PC-3 (cell line): ENCODE results near the gene ADM2. TPM values are rescaled to one million over a fixed set of nuclear protein-coding genes. Genes with fewer than 3 reads are reported as not detected.

Experiments used
- ATAC-seq: fragments of 200-7000 bp; cut with Tn5 transposase; 2 replicates; pipeline ENCODE4 v1.9.1; 2020; ENCODE audit warnings: mild to moderate bottlenecking, moderate library complexity
- BruUV-seq: library from RNA; stranded (reverse); fragments of 400-500 nt; replicated peaks from 2 replicates; lab custom pipeline; 2021; lab: Mats Ljungman, UMichigan
- CTCF ChIA-PET: fragments of 300-600 bp; sonication (Branson Sonifier 250); formaldehyde crosslinking; loops from one replicate; lab custom pipeline; 2022; ENCODE audit warnings: antibody characterized with exemption; lab: Charles Lee
- POLR2A ChIA-PET: fragments of 300-600 bp; sonication (Branson Sonifier 250); formaldehyde crosslinking; loops from one replicate; lab custom pipeline; 2022; ENCODE audit warnings: antibody characterized with exemption; ENCODE audit not compliant: unreplicated experiment; lab: Charles Lee
- DNase-seq: peaks from one replicate; pipeline ENCODE4 v3.0.0-alpha.2; 2015
- H2AFZ ChIP-seq: fragments of 300-600 bp; sonication (generic); 2 replicates; pipeline ENCODE4 v1.6.0; 2016; ENCODE audit warnings: antibody characterized with exemption, low read length
- H3F3A ChIP-seq: fragments of 300-600 bp; sonication (generic); one replicate; pipeline ENCODE4 v1.6.0; 2017; ENCODE audit warnings: antibody characterized with exemption, low read length, control low read depth, mild to moderate bottlenecking; ENCODE audit not compliant: unreplicated experiment
- H3K27ac ChIP-seq: fragments of 300-600 bp; sonication (generic); 2 replicates; pipeline ENCODE4 v1.5.1; 2016; ENCODE audit warnings: mild to moderate bottlenecking, low read length
- H3K27me3 ChIP-seq: fragments of 300-600 bp; sonication (generic); 2 replicates; pipeline ENCODE4 v1.6.1; 2016; ENCODE audit warnings: low read length, mixed read lengths
- H3K36me3 ChIP-seq: fragments of 300-600 bp; sonication (generic); 2 replicates; pipeline ENCODE4 v1.6.1; 2016; ENCODE audit warnings: low read depth, mixed run types, low read length, mixed read lengths
- H3K4me1 ChIP-seq: fragments of 300-600 bp; sonication (generic); 2 replicates; pipeline ENCODE4 v1.5.1; 2016; ENCODE audit warnings: low read length; ENCODE audit not compliant: insufficient read depth
- H3K4me2 ChIP-seq: fragments of 300-600 bp; sonication (generic); 2 replicates; pipeline ENCODE4 v1.6.0; 2016; ENCODE audit warnings: low read length
- H3K4me3 ChIP-seq: fragments of 300-600 bp; sonication (generic); 2 replicates; pipeline ENCODE4 v1.5.1; 2016; ENCODE audit warnings: mild to moderate bottlenecking, low read length, mixed read lengths
- H3K79me2 ChIP-seq: fragments of 300-600 bp; sonication (generic); 2 replicates; pipeline ENCODE4 v1.6.1; 2017; ENCODE audit warnings: low read length, mixed read lengths
- H3K9ac ChIP-seq: fragments of 300-600 bp; sonication (generic); 2 replicates; pipeline ENCODE4 v1.6.0; 2016; ENCODE audit warnings: mild to moderate bottlenecking, low read length
- H3K9me2 ChIP-seq: fragments of 300-600 bp; sonication (generic); replicated peaks from 2 replicates; pipeline ENCODE4 v1.6.1; 2016; ENCODE audit warnings: mixed run types, low read length, mixed read lengths
- H3K9me3 ChIP-seq: fragments of 300-600 bp; sonication (generic); 2 replicates; pipeline ENCODE4 v1.6.1; 2016; ENCODE audit warnings: low read length, mixed read lengths
- H4K20me1 ChIP-seq: fragments of 300-600 bp; sonication (generic); 2 replicates; pipeline ENCODE4 v1.6.1; 2016; ENCODE audit warnings: low read length, mixed read lengths
- EZH2 ChIP-seq: fragments of 300-600 bp; sonication (generic); IDR thresholded peaks from one replicate; pipeline ENCODE4 v1.6.1; 2017; ENCODE audit warnings: antibody characterized with exemption, mild to moderate bottlenecking, low read length; ENCODE audit not compliant: unreplicated experiment
- EZH2phosphoT487 ChIP-seq: fragments of 300-600 bp; sonication (generic); IDR thresholded peaks from 2 replicates; pipeline ENCODE4 v1.6.1; 2018; ENCODE audit warnings: mild to moderate bottlenecking, antibody characterized with exemption, low read length, borderline replicate concordance
- intact Hi-C: fragments of 100-400 bp; cut with micrococcal nuclease; formaldehyde crosslinking; loops from 2 replicates; pipeline ENCODE4 v1.9.0; 2023
- total RNA-seq: library from RNA; depleted of rRNA; stranded (reverse); fragments of >200 nt; gene quantifications from 2 replicates; pipeline ENCODE4 v1.2.3, GENCODE V29; 2014
- TF ChIP-seq, protein P1 (sequence below): fragments of 300-600 bp; sonication (generic); conservative IDR thresholded peaks from 2 replicates; pipeline ENCODE4 v1.5.1; 2017; ENCODE audit warnings: antibody characterized with exemption, low read depth, mild to moderate bottlenecking, low read length

ADM2 gene
- total RNA-seq, 1 experiment from 2014 or later: 1.8 TPM

DNA sequence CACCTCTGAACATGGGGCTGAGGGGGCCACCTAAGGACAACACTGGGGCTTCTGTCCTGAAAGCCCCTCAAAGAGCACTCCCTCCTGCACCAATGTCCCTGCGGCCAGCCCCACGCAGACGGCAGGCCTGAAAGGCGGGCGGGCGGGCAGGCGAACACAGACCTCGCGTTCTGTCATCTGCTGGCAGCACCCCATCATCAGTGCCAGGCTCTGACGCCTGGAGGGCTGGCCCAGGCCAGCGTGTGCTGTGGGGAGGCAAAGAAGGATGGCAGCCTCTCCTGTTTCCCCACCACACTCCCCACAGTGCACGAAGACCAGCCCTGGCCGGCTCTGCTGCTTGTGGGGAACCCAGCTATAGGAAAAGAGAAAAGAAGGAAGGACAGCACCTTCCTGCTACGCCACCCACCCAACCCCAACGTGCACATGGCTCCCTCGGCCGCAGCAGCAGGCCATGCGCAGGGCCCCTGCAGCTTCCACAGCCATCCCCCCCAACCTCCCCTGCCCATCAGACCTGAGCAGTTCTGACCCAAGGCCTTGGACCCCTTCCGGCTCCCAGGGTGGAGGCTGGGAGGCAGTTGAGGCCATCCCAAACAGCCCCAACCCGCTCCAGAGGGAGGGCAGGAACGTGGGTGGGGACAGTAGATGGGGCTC lies 10.0 kb upstream of the ADM2 start:
- BruUV-seq: no TSS peak
- Histone ChIP-seq H2AFZ (no peak overlapping the region), H3K9me2 (no peaks in the 10 kb centered on the region), H3K36me3 (no peaks in the 10 kb centered on the region; the same call in none of the 2 replicates), H4K20me1 (peaks cover 48% of the 10 kb centered on the region), H3K4me2 (no peak overlapping the region), H3K79me2 (peaks cover 58% of the 10 kb centered on the region), H3K4me1 (peaks cover 32% of the 10 kb centered on the region), H3F3A (no peaks in the 10 kb centered on the region), H3K27me3 (no peaks in the 10 kb centered on the region), H3K9ac (no peak overlapping the region), H3K4me3 (no peak overlapping the region), H3K27ac (no peak overlapping the region), H3K9me3 (no peaks in the 10 kb centered on the region)
- ChIA-PET CTCF (interaction anchor here (0.6 kb wide), 1 partner anchor 54 kb away, joined by 3 read pairs; the partner anchor contains the start of gene SCO2), POLR2A (no interaction called here)
- intact Hi-C loops: no loop called here
- ATAC-seq (no peak), DNase-seq (no peak)
- TF ChIP-seq EZH2: no peak
- no peak for TF ChIP-seq EZH2phosphoT487
- TF ChIP-seq, protein P1, sequence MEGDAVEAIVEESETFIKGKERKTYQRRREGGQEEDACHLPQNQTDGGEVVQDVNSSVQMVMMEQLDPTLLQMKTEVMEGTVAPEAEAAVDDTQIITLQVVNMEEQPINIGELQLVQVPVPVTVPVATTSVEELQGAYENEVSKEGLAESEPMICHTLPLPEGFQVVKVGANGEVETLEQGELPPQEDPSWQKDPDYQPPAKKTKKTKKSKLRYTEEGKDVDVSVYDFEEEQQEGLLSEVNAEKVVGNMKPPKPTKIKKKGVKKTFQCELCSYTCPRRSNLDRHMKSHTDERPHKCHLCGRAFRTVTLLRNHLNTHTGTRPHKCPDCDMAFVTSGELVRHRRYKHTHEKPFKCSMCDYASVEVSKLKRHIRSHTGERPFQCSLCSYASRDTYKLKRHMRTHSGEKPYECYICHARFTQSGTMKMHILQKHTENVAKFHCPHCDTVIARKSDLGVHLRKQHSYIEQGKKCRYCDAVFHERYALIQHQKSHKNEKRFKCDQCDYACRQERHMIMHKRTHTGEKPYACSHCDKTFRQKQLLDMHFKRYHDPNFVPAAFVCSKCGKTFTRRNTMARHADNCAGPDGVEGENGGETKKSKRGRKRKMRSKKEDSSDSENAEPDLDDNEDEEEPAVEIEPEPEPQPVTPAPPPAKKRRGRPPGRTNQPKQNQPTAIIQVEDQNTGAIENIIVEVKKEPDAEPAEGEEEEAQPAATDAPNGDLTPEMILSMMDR: no peak

DNA sequence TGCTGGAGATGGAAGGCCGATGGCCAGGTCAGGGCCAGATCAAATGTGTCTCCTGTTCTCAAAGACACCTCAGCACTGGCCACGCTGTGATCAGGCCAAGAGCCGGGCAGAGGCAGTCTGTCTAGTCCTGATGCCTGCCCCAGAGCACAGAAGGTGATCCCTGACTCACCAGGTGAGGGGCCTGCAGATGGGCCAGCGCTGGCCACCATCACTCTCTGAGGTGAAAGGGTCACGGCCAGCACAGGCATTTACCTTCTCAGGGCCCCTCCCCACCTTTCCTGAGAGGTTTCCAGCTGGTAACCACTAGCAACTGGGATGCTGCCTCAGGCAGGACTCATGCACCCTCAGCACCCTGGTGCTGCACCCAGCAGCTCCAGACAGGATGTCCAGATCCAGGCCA lies 9.4 kb upstream of the ADM2 start:
- H3K4me1 ChIP-seq: peaks cover 32% of the 10 kb centered on the region
- TF ChIP-seq EZH2phosphoT487 (no peak), EZH2 (no peak)
- TF ChIP-seq, protein P1: no peak
- ChIA-PET CTCF (no interaction called here), POLR2A (no interaction called here)
- no peak overlapping the region for H3K4me2 ChIP-seq
- peaks cover 48% of the 10 kb centered on the region for H4K20me1 ChIP-seq
- peaks cover 58% of the 10 kb centered on the region for H3K79me2 ChIP-seq
- intact Hi-C loops: no loop called here
- H3K4me3 ChIP-seq: no peak overlapping the region
- H3K9me3 ChIP-seq: no peaks in the 10 kb centered on the region
- H3K27ac ChIP-seq: no peak overlapping the region
- no peak for ATAC-seq
- no peak overlapping the region for H2AFZ ChIP-seq
- no peaks in the 10 kb centered on the region; the same call in none of the 2 replicates for H3K36me3 ChIP-seq
- H3K9ac ChIP-seq: no peak overlapping the region
- no peaks in the 10 kb centered on the region for H3K27me3 ChIP-seq
- H3F3A ChIP-seq: no peaks in the 10 kb centered on the region
- no TSS peak for BruUV-seq
- DNase-seq: no peak
- no peaks in the 10 kb centered on the region for H3K9me2 ChIP-seq

DNA sequence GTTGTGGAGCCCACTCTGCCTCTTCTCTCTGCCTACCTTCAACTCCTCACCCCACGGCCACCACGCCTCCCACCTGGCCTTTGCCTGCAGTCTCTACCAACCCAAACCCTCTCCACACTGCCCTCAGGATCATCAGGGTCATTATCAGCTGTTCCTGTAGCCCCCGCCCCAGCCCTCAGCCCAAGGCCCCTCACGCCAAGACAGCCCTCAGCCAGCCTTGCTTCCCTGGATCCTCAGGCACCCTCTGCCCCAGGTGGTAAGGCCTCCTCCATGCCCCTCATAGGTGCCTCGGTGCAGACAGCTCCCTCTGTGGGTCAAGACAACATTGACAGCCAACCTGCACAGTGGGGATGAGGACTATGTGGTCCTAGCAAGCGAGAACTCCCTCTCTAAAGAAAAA lies 8.3 kb upstream of the ADM2 start:
- H3K79me2 ChIP-seq: peaks cover 58% of the 10 kb centered on the region
- no peak for ATAC-seq
- H3K27ac ChIP-seq: no peak overlapping the region
- DNase-seq: peak; percentile 36
- H3K4me3 ChIP-seq: peak overlapping the region; percentile 84
- ChIA-PET CTCF (interaction anchor here (1.0 kb wide), 1 partner anchor 35 kb away, joined by 5 read pairs; the partner anchor contains the start of genes LMF2 and NCAPH2), POLR2A (interaction anchor here (0.6 kb wide), 1 partner anchor 127 kb away, joined by 3 read pairs; no protein-coding TSS in a partner anchor)
- H4K20me1 ChIP-seq: peaks cover 48% of the 10 kb centered on the region
- intact Hi-C loops: no loop called here
- H3K36me3 ChIP-seq: no peaks in the 10 kb centered on the region; the same call in 1 of the 2 replicates
- peak overlapping the region; percentile 96 for H3K4me2 ChIP-seq
- H3K4me1 ChIP-seq: peaks cover 32% of the 10 kb centered on the region
- H3K27me3 ChIP-seq: no peaks in the 10 kb centered on the region
- no peak for TF ChIP-seq EZH2phosphoT487
- TF ChIP-seq, protein P1: peak; percentile 55; the same call in 1 of the 2 replicates
- H3K9me3 ChIP-seq: no peaks in the 10 kb centered on the region
- no peaks in the 10 kb centered on the region for H3F3A ChIP-seq
- BruUV-seq: no TSS peak
- no peaks in the 10 kb centered on the region for H3K9me2 ChIP-seq
- no peak overlapping the region for H2AFZ ChIP-seq
- no peak overlapping the region for H3K9ac ChIP-seq
